HCT116 (cell line): ENCODE data around the gene HMGN3.

Experiments
- CEBPB ChIP-seq: IDR thresholded peaks from 2 replicates; pipeline ENCODE4 v1.6.1; 2012; ENCODE audit warnings: low read depth
- CTCF ChIP-seq, 3 experiments: fragments of 200-600 bp in 1 of 3; sonication (generic) in 1 of 3; IDR thresholded peaks in 2 of 3; conservative IDR thresholded peaks in 1 of 3; 2 replicates each; pipeline ENCODE4 v1.5.1; 2012 to 2017; ENCODE audit warnings: low read depth in 2 of 3, low read length in 2 of 3, antibody characterized with exemption in 1 of 3, borderline replicate concordance in 1 of 3, control low read depth in 1 of 3, mild to moderate bottlenecking in 1 of 3, mixed read lengths in 1 of 3, mixed run types in 1 of 3, moderate library complexity in 1 of 3; ENCODE audit not compliant: insufficient read depth in 1 of 3
- EZH2phosphoT487 ChIP-seq: fragments of 200-600 bp; IDR thresholded peaks from 2 replicates; pipeline ENCODE4 v1.6.1; 2018; ENCODE audit warnings: antibody characterized with exemption, borderline replicate concordance
- JUND ChIP-seq: IDR thresholded peaks from 2 replicates; pipeline ENCODE4 v1.6.1; 2012
- POLR2A ChIP-seq: IDR thresholded peaks from 2 replicates; pipeline ENCODE4 v1.7.0; 2011; ENCODE audit warnings: borderline replicate concordance; ENCODE audit not compliant: insufficient read depth, insufficient read length; ENCODE audit errors: extremely low read depth
- RAD21 ChIP-seq: IDR thresholded peaks from 2 replicates; pipeline ENCODE4 v1.6.1; 2012; ENCODE audit warnings: low read depth, mild to moderate bottlenecking
- SIN3A ChIP-seq: IDR thresholded peaks from 2 replicates; pipeline ENCODE4 v1.6.1; 2012; ENCODE audit warnings: low read depth
- SP1 ChIP-seq: IDR thresholded peaks from 2 replicates; pipeline ENCODE4 v1.6.1; 2012; ENCODE audit warnings: low read depth
- SRF ChIP-seq: IDR thresholded peaks from 2 replicates; pipeline ENCODE4 v1.6.1; 2012; ENCODE audit warnings: low read depth
- YY1 ChIP-seq: IDR thresholded peaks from 2 replicates; pipeline ENCODE4 v1.6.1; 2011; ENCODE audit warnings: low read length, low read depth, moderate library complexity, mild to moderate bottlenecking; ENCODE audit not compliant: insufficient replicate concordance; ENCODE audit errors: extremely low read depth
- ZNF274 ChIP-seq: fragments of 200-500 bp; sonication (Bioruptor generic); IDR thresholded peaks from 2 replicates; pipeline ENCODE4 v1.6.1; 2014; ENCODE audit warnings: mild to moderate bottlenecking, low read depth, low read length, inconsistent platforms

DNA sequence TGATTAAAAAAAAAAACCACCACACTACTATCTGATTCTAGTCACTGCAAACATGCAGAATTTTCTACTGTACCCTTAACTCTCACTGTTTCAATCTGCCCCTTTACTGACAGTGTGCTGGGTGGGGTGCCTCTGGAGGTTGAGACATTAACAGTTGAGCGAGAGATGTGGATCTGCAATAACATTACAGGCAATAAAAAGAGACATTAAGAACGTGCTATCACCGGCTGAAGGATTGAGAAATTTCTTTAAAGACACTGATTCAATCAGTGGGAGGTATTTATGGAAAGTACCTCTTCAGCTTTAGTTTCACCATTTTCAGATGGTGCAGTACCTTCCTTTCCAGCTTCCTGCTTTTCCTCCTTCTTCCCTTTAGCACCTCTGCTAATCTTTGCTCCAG lies 32.5 kb downstream of the HMGN3 start:
- no peak for TF ChIP-seq CTCF (IDR thresholded peaks at IDR 0.05 in 2 of 3, conservative IDR thresholded peaks at IDR 0.05 in 1 of 3; ENCODE audit: borderline replicate concordance in 1 of 3, insufficient read depth in 1 of 3, low read depth in 2 of 3, low read length in 2 of 3)
- no peak for TF ChIP-seq JUND
- TF ChIP-seq YY1, result no peak
- no peak for TF ChIP-seq EZH2phosphoT487
- no peak for TF ChIP-seq ZNF274
- no peak for TF ChIP-seq SP1
- no peak for TF ChIP-seq SIN3A
- no peak for TF ChIP-seq POLR2A
- no peak for TF ChIP-seq CEBPB
- no peak for TF ChIP-seq SRF
- no peak for TF ChIP-seq RAD21
